GM12878 (cell line): ENCODE measurements around the gene LRRC45. TPM values are rescaled to one million over a fixed set of nuclear protein-coding genes. Genes with fewer than 3 reads are reported as not detected.

ENCODE experiments used
- ATAC-seq: fragments of 200-7000 bp; cut with Tn5 transposase; 3 replicates; pipeline ENCODE4 v1.9.1; 2020; ENCODE audit warnings: mild to moderate bottlenecking, moderate library complexity
- BruUV-seq: library from RNA; stranded (reverse); fragments of 400-500 nt; replicated peaks from 2 replicates; lab custom pipeline; 2021; lab: Mats Ljungman, UMichigan
- CTCF ChIA-PET: fragments of 300-600 bp; sonication (Branson Sonifier 250); formaldehyde crosslinking; extraction: SDS; loops from one replicate; lab custom pipeline; 2021; ENCODE audit warnings: inconsistent platforms; lab: Yijun Ruan, JAX
- POLR2A ChIA-PET: fragments of 350-600 bp; formaldehyde crosslinking; extraction: SDS; loops from one replicate; lab custom pipeline; 2021; ENCODE audit warnings: inconsistent platforms; lab: Charles Lee
- RAD21 ChIA-PET: fragments of 300-600 bp; sonication (Branson Sonifier 250); formaldehyde crosslinking; loops from one replicate; lab custom pipeline; 2023; ENCODE audit warnings: antibody characterized with exemption; ENCODE audit not compliant: unreplicated experiment; lab: Charles Lee
- SMC1A ChIA-PET: fragments of 300-600 bp; sonication (Branson Sonifier 250); formaldehyde crosslinking; loops from one replicate; lab custom pipeline; 2023; ENCODE audit not compliant: unreplicated experiment, uncharacterized antibody; lab: Charles Lee
- DNase-seq: peaks from one replicate; pipeline ENCODE4 v3.0.0-alpha.2; 2011; ENCODE audit warnings: low read depth, low spot score
- FAIRE-seq: peaks from 3 replicates; lab custom pipeline; 2011; peaks lifted over from hg19 to GRCh38; lab: Jason Lieb, UNC
- H2AFZ ChIP-seq: 2 replicates; pipeline ENCODE4 v1.6.0; 2011; ENCODE audit warnings: low read depth, low read length, control low read depth; ENCODE audit not compliant: control insufficient read depth
- H3K27ac ChIP-seq: 2 replicates; pipeline ENCODE4 v1.5.1; 2011; ENCODE audit warnings: control low read depth; ENCODE audit not compliant: control insufficient read depth, insufficient read depth
- H3K27me3 ChIP-seq, 2 experiments: replicated peaks in 1 of 2; 2 replicates each; pipeline versions ENCODE4 v1.6.0 to v1.6.1; 2011; ENCODE audit warnings: low read length in 1 of 2; ENCODE audit not compliant: control insufficient read depth in 2 of 2, insufficient read depth in 2 of 2
- H3K36me3 ChIP-seq, 2 experiments: 2 replicates each; pipeline ENCODE4 v1.5.1; 2011; ENCODE audit warnings: low read length in 1 of 2; ENCODE audit not compliant: control insufficient read depth in 2 of 2, insufficient read depth in 2 of 2
- H3K4me1 ChIP-seq: 2 replicates; pipeline ENCODE4 v1.6.1; 2011; ENCODE audit warnings: mild to moderate bottlenecking, low read length, moderate library complexity, mixed read lengths; ENCODE audit not compliant: control insufficient read depth, insufficient read depth
- H3K4me2 ChIP-seq: 2 replicates; pipeline ENCODE4 v1.6.0; 2011; ENCODE audit warnings: control low read depth; ENCODE audit not compliant: control insufficient read depth, insufficient read depth
- H3K4me3 ChIP-seq: fragments of 200-600 bp; sonication (generic); 2 replicates; pipeline ENCODE4 v1.5.1; 2016
- H3K79me2 ChIP-seq: 2 replicates; pipeline ENCODE4 v1.6.0; 2011; ENCODE audit warnings: low read length; ENCODE audit not compliant: control insufficient read depth, insufficient read depth
- H3K9ac ChIP-seq: 2 replicates; pipeline ENCODE4 v1.8.0; 2011; ENCODE audit warnings: low read length, control low read depth, mixed read lengths; ENCODE audit not compliant: control insufficient read depth, insufficient read depth
- H3K9me3 ChIP-seq: replicated peaks from 3 replicates; pipeline ENCODE4 v1.5.1; 2011; ENCODE audit warnings: mild to moderate bottlenecking, low read length; ENCODE audit not compliant: control insufficient read depth, insufficient read depth
- H4K20me1 ChIP-seq: 2 replicates; pipeline ENCODE4 v1.6.0; 2011; ENCODE audit not compliant: control insufficient read depth, insufficient read depth
- CHD4 ChIP-seq: fragments of 200-600 bp; sonication (generic); IDR thresholded peaks from 2 replicates; pipeline ENCODE4 v1.6.1; 2016; ENCODE audit warnings: mild to moderate bottlenecking
- EGR1 ChIP-seq, 2 experiments: IDR thresholded peaks; 1 replicate in 1 of 2; 2 replicates in 1 of 2; pipeline ENCODE4 v1.6.1; 2011 to 2012; ENCODE audit warnings: low read depth in 2 of 2, low read length in 2 of 2, borderline replicate concordance in 1 of 2, mild to moderate bottlenecking in 1 of 2, moderate library complexity in 1 of 2
- GATAD2B ChIP-seq: fragments of 450-650 bp; conservative IDR thresholded peaks from 2 replicates; pipeline ENCODE4 v1.6.1; 2017; ENCODE audit warnings: low read depth, mild to moderate bottlenecking, moderate library complexity
- IKZF1 ChIP-seq: fragments of 450-650 bp; conservative IDR thresholded peaks from 2 replicates; pipeline ENCODE4 v1.6.1; 2017; ENCODE audit warnings: antibody characterized with exemption, mild to moderate bottlenecking
- NR2C2 ChIP-seq: IDR thresholded peaks from 2 replicates; pipeline ENCODE4 v1.6.1; 2011; ENCODE audit warnings: borderline replicate concordance, low read depth; ENCODE audit not compliant: control insufficient read depth, insufficient read length
- SIX5 ChIP-seq: IDR thresholded peaks from 2 replicates; pipeline ENCODE4 v1.6.1; 2011; ENCODE audit warnings: mild to moderate bottlenecking, low read depth, low read length, moderate library complexity; ENCODE audit not compliant: severe bottlenecking
- WGBS: methylation state at CpG from one replicate; pipeline ENCODE4 v1.1.6; 2016; ENCODE audit warnings: low lambda C conversion rate; ENCODE audit not compliant: insufficient replicate concordance, insufficient coverage; ENCODE audit errors: missing lambda C conversion rate; 5-methylcytosine and 5-hydroxymethylcytosine counted together
- in situ Hi-C: fragments of 300-500 bp; cut with MboI; formaldehyde crosslinking; loops from 9 replicates; pipeline ENCODE4 v1.14.3; 2018; ENCODE audit warnings: mixed read lengths
- intact Hi-C: fragments of 100-400 bp; cut with micrococcal nuclease; formaldehyde crosslinking; loops from one replicate; pipeline ENCODE4 v1.14.2; 2022; ENCODE audit not compliant: unreplicated experiment
- polyA plus RNA-seq, 11 experiments: library from polyadenylated mRNA; depleted of rRNA in 4 of 11; unstranded in 6 of 11; stranded (reverse) in 5 of 11; fragments of >200 nt; fragmentation: Nextera tagmentation in 4 of 11; fragmentation: Illumina TruSeq in 1 of 11; extraction: Ambion mirVana in 4 of 11; extraction: Trizol in 1 of 11; gene quantifications; 1 replicate in 1 of 11; 2 replicates in 10 of 11; pipeline versions ENCODE4 v1.2.1 to v1.2.3, GENCODE V29; 2011 to 2016; ENCODE audit warnings: inconsistent platforms in 2 of 11, missing spikeins in 2 of 11, low read depth in 1 of 11
- total RNA-seq, 4 experiments: library from RNA; depleted of rRNA in 3 of 4; stranded (reverse); fragments of >200 nt in 3 of 4; fragmentation: Illumina TruSeq in 1 of 4; extraction: Trizol in 1 of 4; gene quantifications; 2 replicates each; pipeline versions ENCODE4 v1.2.1 to v1.2.3, GENCODE V29; 2013 to 2021
- TF ChIP-seq, protein P1 (sequence below): IDR thresholded peaks from 2 replicates; pipeline ENCODE4 v1.6.1; 2011; ENCODE audit warnings: low read depth, mild to moderate bottlenecking, low read length, moderate library complexity, borderline replicate concordance; ENCODE audit errors: extremely low read depth
- TF ChIP-seq, protein P2 (sequence below): fragments of 450-650 bp; IDR thresholded peaks from 2 replicates; pipeline ENCODE4 v1.6.1; 2017; ENCODE audit warnings: antibody characterized with exemption, mild to moderate bottlenecking, moderate library complexity
- TF ChIP-seq, protein P3 (sequence below): fragments of 450-650 bp; conservative IDR thresholded peaks from 2 replicates; pipeline ENCODE4 v1.6.1; 2017; ENCODE audit warnings: mild to moderate bottlenecking, moderate library complexity
- TF ChIP-seq, protein P4 (sequence below): fragments of 450-650 bp; IDR thresholded peaks from 2 replicates; pipeline ENCODE4 v1.6.1; 2016; ENCODE audit warnings: mild to moderate bottlenecking
- TF ChIP-seq, protein P5 (sequence below): IDR thresholded peaks from 2 replicates; pipeline ENCODE4 v1.6.1; 2012; ENCODE audit warnings: low read depth, low read length, improper control_type of control experiment

LRRC45 gene
- total and polyA plus RNA-seq, 10 of the 15 experiments (the other 5 are each of a cell fraction or from before 2014, with no cell fraction given): 0.03 to 27.7 (median 10.4) TPM

DNA sequence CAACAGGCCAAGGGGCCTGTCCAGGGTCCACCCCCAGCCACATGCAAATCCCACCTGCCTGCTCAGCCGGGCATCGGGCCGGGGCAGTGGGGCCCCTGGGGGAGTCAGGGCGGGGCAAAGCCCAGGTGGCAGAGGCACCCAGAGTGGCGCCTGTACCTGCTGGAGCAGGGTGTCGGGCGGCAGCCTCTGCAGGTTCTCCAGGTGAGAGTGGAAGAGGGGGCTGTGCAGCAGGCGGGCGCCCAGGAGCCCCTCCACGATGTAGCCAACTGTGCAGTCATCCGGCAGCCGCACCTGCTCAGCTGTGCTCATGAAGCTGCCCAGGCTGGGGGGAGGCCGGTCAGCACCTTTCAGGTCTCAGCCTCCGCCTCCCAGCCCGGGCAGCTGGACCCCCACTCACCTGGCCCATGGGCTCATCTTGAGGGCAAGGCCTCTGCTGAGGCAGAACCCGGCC is 26.4 kb downstream of the LRRC45 start:
- intact Hi-C loops: no loop called here
- Histone ChIP-seq H3K4me3 (no peak overlapping the region), H2AFZ (no peak overlapping the region), H3K36me3 (peaks cover 0 to under 1% of the 10 kb centered on the region in 2 experiments; a peak in 3 of 4 replicates), H3K4me2 (no peak overlapping the region), H3K79me2 (peaks cover 14% of the 10 kb centered on the region), H3K9me3 (no peaks in the 10 kb centered on the region), H4K20me1 (no peaks in the 10 kb centered on the region)
- CTCF ChIA-PET: interaction anchor here (1.7 kb wide), 1 partner anchor 12 kb away, joined by 7 read pairs; the partner anchor contains the start of gene DCXR
- RAD21 ChIA-PET: interaction anchor here (1.3 kb wide), 1 partner anchor 12 kb away, joined by 4 read pairs; the partner anchor contains the start of gene DCXR
- SMC1A ChIA-PET: no interaction called here
- no peak for FAIRE-seq
- in situ Hi-C loops: no loop called here
- BruUV-seq: no TSS peak
- TF ChIP-seq, protein P1, sequence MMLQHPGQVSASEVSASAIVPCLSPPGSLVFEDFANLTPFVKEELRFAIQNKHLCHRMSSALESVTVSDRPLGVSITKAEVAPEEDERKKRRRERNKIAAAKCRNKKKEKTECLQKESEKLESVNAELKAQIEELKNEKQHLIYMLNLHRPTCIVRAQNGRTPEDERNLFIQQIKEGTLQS: no peak
- TF ChIP-seq NR2C2 (no peak), CHD4 (no peak), EGR1 (IDR thresholded peaks at IDR 0.05; ENCODE audit: borderline replicate concordance in 1 of 2, low read depth in 2 of 2, low read length in 2 of 2) (no peak), GATAD2B (no peak), IKZF1 (no peak), SIX5 (no peak)
- TF ChIP-seq, protein P2, sequence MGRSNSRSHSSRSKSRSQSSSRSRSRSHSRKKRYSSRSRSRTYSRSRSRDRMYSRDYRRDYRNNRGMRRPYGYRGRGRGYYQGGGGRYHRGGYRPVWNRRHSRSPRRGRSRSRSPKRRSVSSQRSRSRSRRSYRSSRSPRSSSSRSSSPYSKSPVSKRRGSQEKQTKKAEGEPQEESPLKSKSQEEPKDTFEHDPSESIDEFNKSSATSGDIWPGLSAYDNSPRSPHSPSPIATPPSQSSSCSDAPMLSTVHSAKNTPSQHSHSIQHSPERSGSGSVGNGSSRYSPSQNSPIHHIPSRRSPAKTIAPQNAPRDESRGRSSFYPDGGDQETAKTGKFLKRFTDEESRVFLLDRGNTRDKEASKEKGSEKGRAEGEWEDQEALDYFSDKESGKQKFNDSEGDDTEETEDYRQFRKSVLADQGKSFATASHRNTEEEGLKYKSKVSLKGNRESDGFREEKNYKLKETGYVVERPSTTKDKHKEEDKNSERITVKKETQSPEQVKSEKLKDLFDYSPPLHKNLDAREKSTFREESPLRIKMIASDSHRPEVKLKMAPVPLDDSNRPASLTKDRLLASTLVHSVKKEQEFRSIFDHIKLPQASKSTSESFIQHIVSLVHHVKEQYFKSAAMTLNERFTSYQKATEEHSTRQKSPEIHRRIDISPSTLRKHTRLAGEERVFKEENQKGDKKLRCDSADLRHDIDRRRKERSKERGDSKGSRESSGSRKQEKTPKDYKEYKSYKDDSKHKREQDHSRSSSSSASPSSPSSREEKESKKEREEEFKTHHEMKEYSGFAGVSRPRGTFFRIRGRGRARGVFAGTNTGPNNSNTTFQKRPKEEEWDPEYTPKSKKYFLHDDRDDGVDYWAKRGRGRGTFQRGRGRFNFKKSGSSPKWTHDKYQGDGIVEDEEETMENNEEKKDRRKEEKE: no peak
- TF ChIP-seq, protein P3, sequence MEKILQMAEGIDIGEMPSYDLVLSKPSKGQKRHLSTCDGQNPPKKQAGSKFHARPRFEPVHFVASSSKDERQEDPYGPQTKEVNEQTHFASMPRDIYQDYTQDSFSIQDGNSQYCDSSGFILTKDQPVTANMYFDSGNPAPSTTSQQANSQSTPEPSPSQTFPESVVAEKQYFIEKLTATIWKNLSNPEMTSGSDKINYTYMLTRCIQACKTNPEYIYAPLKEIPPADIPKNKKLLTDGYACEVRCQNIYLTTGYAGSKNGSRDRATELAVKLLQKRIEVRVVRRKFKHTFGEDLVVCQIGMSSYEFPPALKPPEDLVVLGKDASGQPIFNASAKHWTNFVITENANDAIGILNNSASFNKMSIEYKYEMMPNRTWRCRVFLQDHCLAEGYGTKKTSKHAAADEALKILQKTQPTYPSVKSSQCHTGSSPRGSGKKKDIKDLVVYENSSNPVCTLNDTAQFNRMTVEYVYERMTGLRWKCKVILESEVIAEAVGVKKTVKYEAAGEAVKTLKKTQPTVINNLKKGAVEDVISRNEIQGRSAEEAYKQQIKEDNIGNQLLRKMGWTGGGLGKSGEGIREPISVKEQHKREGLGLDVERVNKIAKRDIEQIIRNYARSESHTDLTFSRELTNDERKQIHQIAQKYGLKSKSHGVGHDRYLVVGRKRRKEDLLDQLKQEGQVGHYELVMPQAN: no peak
- TF ChIP-seq, protein P4, sequence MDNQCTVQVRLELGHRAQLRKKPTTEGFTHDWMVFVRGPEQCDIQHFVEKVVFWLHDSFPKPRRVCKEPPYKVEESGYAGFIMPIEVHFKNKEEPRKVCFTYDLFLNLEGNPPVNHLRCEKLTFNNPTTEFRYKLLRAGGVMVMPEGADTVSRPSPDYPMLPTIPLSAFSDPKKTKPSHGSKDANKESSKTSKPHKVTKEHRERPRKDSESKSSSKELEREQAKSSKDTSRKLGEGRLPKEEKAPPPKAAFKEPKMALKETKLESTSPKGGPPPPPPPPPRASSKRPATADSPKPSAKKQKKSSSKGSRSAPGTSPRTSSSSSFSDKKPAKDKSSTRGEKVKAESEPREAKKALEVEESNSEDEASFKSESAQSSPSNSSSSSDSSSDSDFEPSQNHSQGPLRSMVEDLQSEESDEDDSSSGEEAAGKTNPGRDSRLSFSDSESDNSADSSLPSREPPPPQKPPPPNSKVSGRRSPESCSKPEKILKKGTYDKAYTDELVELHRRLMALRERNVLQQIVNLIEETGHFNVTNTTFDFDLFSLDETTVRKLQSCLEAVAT: no peak
- TF ChIP-seq, protein P5, sequence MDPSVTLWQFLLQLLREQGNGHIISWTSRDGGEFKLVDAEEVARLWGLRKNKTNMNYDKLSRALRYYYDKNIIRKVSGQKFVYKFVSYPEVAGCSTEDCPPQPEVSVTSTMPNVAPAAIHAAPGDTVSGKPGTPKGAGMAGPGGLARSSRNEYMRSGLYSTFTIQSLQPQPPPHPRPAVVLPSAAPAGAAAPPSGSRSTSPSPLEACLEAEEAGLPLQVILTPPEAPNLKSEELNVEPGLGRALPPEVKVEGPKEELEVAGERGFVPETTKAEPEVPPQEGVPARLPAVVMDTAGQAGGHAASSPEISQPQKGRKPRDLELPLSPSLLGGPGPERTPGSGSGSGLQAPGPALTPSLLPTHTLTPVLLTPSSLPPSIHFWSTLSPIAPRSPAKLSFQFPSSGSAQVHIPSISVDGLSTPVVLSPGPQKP: no peak
- TF ChIP-seq, all 136 proteins: peak for 0
- WGBS: 81% methylated on average over 16 of the region's 16 CpGs
- no peak overlapping the region for H3K27ac ChIP-seq
- H3K27me3 ChIP-seq: no peaks in the 10 kb centered on the region
- H3K9ac ChIP-seq: no peak overlapping the region
- DNase-seq (no peak), ATAC-seq (no peak)
- POLR2A ChIA-PET: interaction anchor here (1.0 to 1.5 kb wide), 3 partner anchors 12 to 54 kb away, joined by 3 to 4 read pairs (median 4); partner anchors contain the start of gene DCXR
- H3K4me1 ChIP-seq: peaks cover 4% of the 10 kb centered on the region
